GM21526 (cell line): ENCODE results near the gene MORF4L1.
A peak's percentile ranks its signal among the peaks of the same experiment; 100 is the strongest.
"Not testable (repeated sequence)": the region's sequence is repeated elsewhere in the genome, so short reads cannot be mapped to it uniquely, and the experiment has no call there.

Experiments used
- ATAC-seq: cut with Tn5 transposase; IDR thresholded peaks from one replicate; pipeline ENCODE4 v1.9.1; 2021; ENCODE audit warnings: moderate library complexity; ENCODE audit not compliant: unreplicated experiment, low FRiP score

The MORF4L1 gene

DNA sequence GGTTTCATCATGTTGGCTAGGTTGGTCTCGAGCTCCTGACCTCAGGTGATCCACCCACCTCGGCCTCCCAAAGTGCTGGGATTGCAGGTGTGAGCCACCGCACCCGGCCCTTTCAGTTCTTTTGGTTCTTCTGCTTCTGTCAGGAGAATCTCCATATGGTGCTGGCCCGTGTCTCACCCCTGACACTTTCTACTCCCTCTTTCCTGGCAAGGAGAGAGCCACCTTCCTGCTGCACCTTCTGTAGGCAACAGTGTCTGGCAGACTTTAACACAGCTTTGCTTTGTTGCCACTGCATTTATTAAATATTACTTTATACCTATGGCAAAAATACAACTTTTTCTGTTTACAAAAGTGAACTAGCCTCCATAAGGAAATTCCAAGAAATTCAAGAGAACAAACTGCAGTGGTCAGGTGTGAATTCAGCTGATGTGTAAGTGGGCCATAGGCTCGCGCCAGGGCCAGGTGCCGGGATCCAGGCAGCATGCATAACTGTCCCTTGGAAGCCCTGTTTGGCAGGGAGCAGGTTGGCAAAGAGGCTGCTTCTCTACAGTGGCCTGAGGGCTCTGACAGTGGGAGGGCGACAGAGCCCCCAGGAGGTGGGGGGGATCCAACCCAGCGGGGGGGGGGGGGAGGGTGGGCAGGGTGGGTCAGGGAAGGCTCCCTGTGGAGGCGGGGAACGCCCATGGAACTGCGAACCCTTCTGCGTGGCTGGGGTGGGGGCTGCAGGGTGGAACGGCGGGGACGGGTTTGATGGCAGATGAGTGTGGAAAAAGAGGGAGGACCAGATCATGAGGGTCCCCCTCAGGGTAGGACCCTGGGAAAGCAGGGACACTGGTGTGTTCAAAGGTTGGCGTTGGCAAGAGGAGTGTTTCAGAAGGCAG, 51.0 kb downstream of the MORF4L1 start:
- no peak for ATAC-seq

- ATAC-seq: no peak
Observed at GRCh38 chr15:78925076-78925624, 52.5 kb downstream of the MORF4L1 start.

DNA sequence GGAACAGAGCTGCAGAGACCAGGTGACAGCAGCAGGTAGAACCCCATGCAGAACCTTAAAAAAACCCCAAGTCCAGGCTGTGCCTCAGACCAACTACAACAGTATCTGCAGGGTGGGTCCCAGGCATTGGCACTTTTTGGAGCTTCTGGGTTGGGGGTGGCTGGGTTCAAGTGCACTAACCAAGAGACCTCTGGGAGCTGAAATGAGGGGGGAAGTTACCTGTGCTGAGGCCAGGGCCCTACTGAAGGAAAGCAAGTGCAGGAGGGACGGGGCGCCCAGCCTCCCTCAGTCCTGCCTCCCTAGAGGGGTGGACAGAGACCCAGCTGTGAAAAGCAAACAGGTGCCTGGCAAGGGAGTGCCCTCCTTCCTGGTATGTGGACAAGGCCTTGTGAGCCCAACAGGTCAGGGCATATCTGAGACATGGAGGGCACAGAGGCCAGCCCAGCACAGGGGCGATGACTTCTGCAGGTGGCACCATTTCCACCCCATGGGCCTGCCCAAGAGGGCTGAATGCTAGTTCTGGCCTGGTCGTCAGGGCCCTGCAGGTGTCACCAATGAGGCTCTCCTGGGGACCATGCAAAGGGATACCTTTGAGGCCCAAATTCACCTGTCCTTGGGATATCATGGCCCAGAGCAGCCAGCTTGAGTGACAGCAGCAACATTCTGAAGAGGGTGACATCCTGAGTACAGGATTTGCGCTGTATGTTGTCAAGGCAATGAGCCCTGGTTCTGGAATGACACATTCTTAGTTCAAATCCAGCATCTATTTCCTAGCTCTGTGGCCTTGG, 53.5 kb downstream of the MORF4L1 start:
- ATAC-seq: no peak

- ATAC-seq: no peak
Observed at GRCh38 chr15:78927077-78927790, 54.5 kb downstream of the MORF4L1 start.

GRCh38 chr15:78928176-78928575, 55.5 kb downstream of the MORF4L1 start:
- not testable (repeated sequence) for ATAC-seq

DNA sequence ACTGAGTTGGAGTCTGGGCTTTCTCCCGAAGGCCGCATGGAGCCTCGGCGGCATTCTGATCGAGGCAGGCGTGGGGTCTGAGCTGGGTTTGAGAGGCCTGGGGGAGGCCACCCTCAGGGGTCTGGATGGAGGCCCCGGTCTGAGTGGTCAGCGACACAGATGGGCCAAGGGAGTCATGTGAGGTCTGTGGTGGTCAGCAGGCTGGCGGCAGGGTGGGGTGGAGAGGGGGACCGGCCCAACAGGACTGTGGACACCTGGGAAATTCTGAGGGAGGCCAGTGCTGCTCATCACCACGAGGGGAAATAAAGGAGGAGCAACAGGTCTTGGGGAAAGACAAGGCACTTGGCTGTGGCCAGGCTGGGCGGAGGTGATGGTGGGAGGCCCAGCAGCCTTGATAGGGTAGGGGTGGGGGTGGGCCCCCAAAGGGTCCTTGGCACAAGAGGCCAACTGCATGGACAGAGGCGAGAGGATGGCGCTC, 56.0 kb downstream of the MORF4L1 start:
- no peak for ATAC-seq

GRCh38 chr15:78929536-78930264, 57.0 kb downstream of the MORF4L1 start:
- no peak for ATAC-seq

GRCh38 chr15:78930577-78931388, 58.1 kb downstream of the MORF4L1 start:
- no peak for ATAC-seq

DNA sequence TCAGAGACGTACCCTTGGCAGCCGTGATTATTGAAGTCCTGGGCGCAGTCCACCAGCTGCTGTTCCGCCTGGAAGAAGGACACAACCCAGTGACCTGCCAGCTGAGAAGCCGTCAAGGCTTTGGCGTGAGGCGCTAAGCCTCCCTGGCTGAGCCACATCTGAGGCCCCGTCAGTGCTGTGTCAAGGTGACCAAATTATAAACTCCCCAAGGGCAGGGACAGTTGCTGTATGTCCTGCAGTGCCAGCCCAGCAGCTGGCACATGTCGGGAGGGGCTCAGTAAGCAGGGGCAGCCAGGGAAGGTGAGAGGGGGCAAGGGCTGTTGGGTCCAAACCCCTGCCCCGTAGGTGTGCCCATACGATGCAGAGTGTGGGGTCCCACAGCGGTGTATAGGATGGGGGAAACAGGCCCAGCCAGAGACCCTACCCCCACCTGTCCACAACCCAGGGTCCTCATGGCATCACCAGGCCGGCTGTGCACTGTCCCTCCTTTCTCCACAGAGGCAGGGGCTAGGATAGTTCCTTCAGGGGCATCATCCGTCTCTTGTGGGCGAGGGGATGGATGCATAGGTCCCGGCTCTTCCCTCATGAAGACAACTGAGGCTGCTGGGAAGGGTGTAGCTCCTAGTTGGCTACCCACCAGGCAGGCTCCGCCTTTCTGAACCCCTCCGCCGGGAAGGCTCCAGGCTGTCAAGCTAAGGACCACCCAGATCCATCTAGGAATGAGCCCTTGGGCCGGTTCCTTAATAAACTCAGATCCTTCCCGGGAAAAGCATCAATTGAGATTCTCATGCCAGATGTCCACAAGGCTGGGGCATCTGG, 59.0 kb downstream of the MORF4L1 start:
- no peak for ATAC-seq

DNA sequence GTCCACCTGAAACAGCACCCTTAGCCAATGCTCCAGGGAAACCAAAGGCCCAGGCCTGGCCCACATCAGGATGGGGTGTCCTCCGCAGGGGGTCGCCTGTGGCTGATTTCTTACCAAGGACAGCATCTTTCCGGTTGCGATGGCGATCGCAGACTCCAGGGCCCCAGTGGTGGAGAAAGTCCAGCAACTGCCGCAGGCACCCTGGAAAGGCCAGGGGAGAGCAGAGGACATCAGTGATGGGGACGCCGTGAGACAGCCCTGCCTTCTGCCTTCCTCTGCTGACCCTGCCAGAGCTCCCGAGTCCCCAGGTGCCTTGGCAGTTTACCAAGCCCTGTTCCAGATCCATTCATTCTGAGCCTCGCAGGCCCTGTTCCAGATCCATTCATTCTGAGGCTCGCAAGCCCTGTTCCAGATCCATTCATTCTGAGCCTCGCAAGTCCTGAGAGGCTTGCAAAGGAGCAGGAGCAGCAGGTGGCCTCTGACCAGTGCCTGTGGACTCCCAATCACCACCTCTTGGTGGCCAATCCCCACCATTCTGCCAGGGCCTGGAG, 59.6 kb downstream of the MORF4L1 start:
- ATAC-seq: no peak

- no peak for ATAC-seq
Observed at GRCh38 chr15:78933187-78933822, 60.6 kb downstream of the MORF4L1 start.

- ATAC-seq: no peak
Observed at GRCh38 chr15:78933823-78934654, 61.3 kb downstream of the MORF4L1 start.

DNA sequence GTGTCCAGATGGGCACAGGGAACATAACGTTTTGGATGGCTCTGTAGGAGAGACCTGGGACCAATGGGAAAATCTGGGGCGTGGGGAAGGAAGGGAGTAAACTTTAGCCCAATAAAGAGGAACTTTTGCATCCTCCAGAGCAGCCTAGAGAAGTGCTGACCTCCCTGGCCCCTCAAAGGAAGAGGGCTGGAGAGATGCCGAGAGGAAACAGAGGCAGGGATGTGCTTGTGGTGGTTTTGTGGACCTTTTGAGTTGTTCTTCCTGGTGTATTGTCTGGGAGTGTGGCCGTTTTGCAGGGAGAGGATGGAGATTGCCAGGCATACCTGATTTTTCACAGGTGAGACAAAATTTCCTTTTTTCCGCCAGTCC, 61.9 kb downstream of the MORF4L1 start:
- ATAC-seq: no peak

DNA sequence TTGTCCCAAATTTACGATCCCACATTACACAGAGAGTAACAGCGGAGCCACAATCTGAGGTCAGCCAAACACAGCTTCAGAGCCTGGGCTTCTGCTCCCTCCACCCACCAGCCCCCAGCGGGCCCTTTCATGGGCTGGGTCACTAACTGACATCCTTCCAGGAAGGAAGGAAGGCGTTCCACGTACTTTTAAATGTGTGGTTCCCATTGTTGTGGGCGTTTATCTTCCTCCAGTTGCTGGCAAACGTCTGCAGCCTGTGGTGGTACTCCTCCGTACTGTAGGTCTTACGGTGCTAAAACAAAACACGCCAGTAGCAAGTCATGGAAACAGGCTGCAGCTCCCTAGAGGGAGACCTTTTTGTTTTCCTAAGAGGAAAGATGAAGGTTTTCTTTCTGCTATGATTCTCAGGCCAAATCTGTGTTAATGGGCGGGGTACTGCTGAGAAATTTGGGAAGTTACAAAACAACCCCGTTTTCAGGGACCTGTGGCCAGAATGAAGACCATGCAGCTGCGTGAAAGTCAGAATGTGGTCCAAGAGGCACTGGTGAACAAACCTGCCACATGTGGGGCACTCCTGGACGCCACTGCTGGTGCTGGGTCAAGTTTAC, 64.5 kb downstream of the MORF4L1 start:
- no peak for ATAC-seq

DNA sequence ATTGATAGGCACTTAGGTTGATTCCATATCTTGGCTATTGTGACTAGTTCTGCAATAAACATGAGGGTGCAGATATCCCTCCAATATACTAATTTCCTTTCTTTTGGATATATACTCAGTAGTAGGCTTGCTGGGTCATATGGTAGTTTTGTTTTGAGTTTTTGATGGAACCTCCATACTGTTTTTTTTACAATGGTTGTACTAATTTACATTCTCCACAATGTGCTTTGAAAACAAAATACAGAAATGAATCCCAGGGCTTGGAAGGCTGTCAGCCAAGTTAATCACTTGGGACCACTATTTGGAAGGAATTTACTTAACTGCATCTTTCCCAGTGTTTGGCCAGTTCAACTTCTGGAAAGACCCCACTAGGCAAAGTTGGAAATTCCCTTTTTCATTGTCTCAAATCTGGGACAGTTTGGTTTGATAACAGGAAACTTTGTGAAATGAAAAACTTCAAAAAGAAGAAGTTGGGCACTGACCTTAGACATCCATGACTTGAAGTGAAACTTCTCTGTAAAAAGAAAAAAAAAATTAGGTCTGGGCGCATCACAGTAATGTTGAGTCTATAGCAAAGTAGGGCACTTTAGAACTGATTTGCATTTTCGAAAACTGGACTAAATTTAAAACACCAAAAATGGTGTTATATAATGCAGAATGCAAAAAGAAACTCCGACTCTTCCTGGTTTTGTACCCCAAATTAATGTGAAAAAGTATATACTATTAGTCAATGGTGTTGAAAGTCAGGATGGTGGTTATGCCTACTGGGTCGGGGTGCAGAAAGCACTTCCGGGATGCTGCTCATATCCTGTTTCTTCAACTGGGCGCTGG, 66.2 kb downstream of the MORF4L1 start:
- ATAC-seq: peak; percentile 46
